HCT116 (cell line): Measurements from ENCODE around the gene DDX39A. TPM values are rescaled to one million over a fixed set of nuclear protein-coding genes. Genes with fewer than 3 reads are reported as not detected.

Experiments
- ATAC-seq: fragments of 200-7000 bp; cut with Tn5 transposase; 2 replicates; pipeline ENCODE4 v1.9.1; 2020; ENCODE audit warnings: mild to moderate bottlenecking, moderate library complexity
- BruUV-seq: library from RNA; stranded (reverse); fragments of 400-500 nt; replicated peaks from 2 replicates; lab custom pipeline; 2021; lab: Mats Ljungman, UMichigan
- CTCF ChIA-PET: fragments of 300-600 bp; sonication (Branson Sonifier 250); formaldehyde crosslinking; loops from one replicate; lab custom pipeline; 2021; ENCODE audit warnings: antibody characterized with exemption; lab: Charles Lee
- POLR2A ChIA-PET: fragments of 300-600, 350-600 bp; sonication (Branson Sonifier 250); formaldehyde crosslinking; loops from one replicate; lab custom pipeline; 2021; ENCODE audit warnings: antibody characterized with exemption; lab: Charles Lee
- RAD21 ChIA-PET, 2 experiments: fragments of 300-600 bp; sonication (Branson Sonifier 250); formaldehyde crosslinking; loops; one replicate each; lab custom pipeline; 2023; ENCODE audit warnings: low total read pairs in 2 of 2; ENCODE audit not compliant: uncharacterized antibody in 2 of 2, unreplicated experiment in 2 of 2, low non-redundant PET in 1 of 2; lab: Charles Lee
- DNase-seq: peaks from one replicate; pipeline ENCODE4 v3.0.0-alpha.2; 2010; ENCODE audit warnings: low read depth, low spot score
- H2AFZ ChIP-seq: fragments of 200-600 bp; shearing (Covaris generic), sonication (generic); 2 replicates; pipeline ENCODE4 v1.6.1; 2017; ENCODE audit warnings: low read depth, mixed run types, mixed read lengths, antibody characterized with exemption, low read length; ENCODE audit not compliant: poor library complexity, severe bottlenecking
- H3K27ac ChIP-seq: 2 replicates; pipeline ENCODE4 v1.5.1; 2012; ENCODE audit warnings: low read depth, low read length
- H3K27me3 ChIP-seq: fragments of 200-600 bp; sonication (generic); 2 replicates; pipeline ENCODE4 v1.6.1; 2016; ENCODE audit warnings: mixed run types, low read length, mixed read lengths; ENCODE audit not compliant: insufficient read depth
- H3K36me3 ChIP-seq, 2 experiments: fragments of 200-500 bp in 1 of 2; fragments of 200-600 bp in 1 of 2; sonication (Bioruptor generic) in 1 of 2; sonication (generic) in 1 of 2; 2 replicates each; pipeline versions ENCODE4 v1.5.1 to v1.6.1; 2014 to 2016; ENCODE audit warnings: low read length in 2 of 2, inconsistent platforms in 1 of 2, mixed read lengths in 1 of 2, mixed run types in 1 of 2; ENCODE audit not compliant: insufficient read depth in 2 of 2, control insufficient read depth in 1 of 2
- H3K4me1 ChIP-seq, 2 experiments: fragments of 200-600 bp in 1 of 2; sonication (generic) in 1 of 2; 2 replicates each; pipeline versions ENCODE4 v1.5.1 to v1.6.1; 2012 to 2017; ENCODE audit warnings: low read length in 2 of 2, inconsistent platforms in 1 of 2, mild to moderate bottlenecking in 1 of 2, mixed read lengths in 1 of 2, mixed run types in 1 of 2, moderate library complexity in 1 of 2; ENCODE audit not compliant: insufficient read depth in 2 of 2, control insufficient read depth in 1 of 2
- H3K4me2 ChIP-seq: fragments of 200-600 bp; sonication (generic); 2 replicates; pipeline ENCODE4 v1.6.1; 2017; ENCODE audit warnings: mixed run types, low read length, mixed read lengths
- H3K4me3 ChIP-seq, 2 experiments: fragments of 200-600 bp in 1 of 2; sonication (generic) in 1 of 2; replicated peaks in 1 of 2; 2 replicates each; pipeline ENCODE4 v1.5.1; 2011 to 2016; ENCODE audit warnings: low read length in 2 of 2, control low read depth in 1 of 2, low read depth in 1 of 2, mild to moderate bottlenecking in 1 of 2, mixed read lengths in 1 of 2, mixed run types in 1 of 2
- H3K79me2 ChIP-seq: fragments of 200-600 bp; sonication (generic); 2 replicates; pipeline ENCODE4 v1.6.1; 2017; ENCODE audit warnings: mild to moderate bottlenecking, mixed run types, low read length, moderate library complexity, mixed read lengths; ENCODE audit not compliant: insufficient read depth
- H3K9ac ChIP-seq: fragments of 200-600 bp; sonication (generic); 2 replicates; pipeline ENCODE4 v1.6.1; 2016; ENCODE audit warnings: low read length, mixed read lengths
- H3K9me2 ChIP-seq: fragments of 200-600 bp; sonication (generic), shearing (Covaris generic); 2 replicates; pipeline ENCODE4 v1.6.1; 2017; ENCODE audit warnings: mixed run types, mild to moderate bottlenecking, moderate library complexity; ENCODE audit not compliant: insufficient read depth
- H3K9me3 ChIP-seq, 2 experiments: fragments of 200-500 bp in 1 of 2; fragments of 200-600 bp in 1 of 2; sonication (Bioruptor generic) in 1 of 2; sonication (generic) in 1 of 2; 2 replicates each; pipeline ENCODE4 v1.6.1; 2014 to 2017; ENCODE audit warnings: low read length in 2 of 2, mixed read lengths in 2 of 2, inconsistent platforms in 1 of 2, low read depth in 1 of 2, mild to moderate bottlenecking in 1 of 2, mixed run types in 1 of 2, moderate library complexity in 1 of 2; ENCODE audit not compliant: control insufficient read depth in 1 of 2, insufficient read depth in 1 of 2
- H4K20me1 ChIP-seq: fragments of 200-600 bp; sonication (generic), shearing (Covaris generic); 2 replicates; pipeline ENCODE4 v1.6.1; 2017; ENCODE audit warnings: mixed run types, mild to moderate bottlenecking, moderate library complexity; ENCODE audit not compliant: insufficient read depth
- CEBPB ChIP-seq: IDR thresholded peaks from 2 replicates; pipeline ENCODE4 v1.6.1; 2012; ENCODE audit warnings: low read depth
- CTCF ChIP-seq, 3 experiments: fragments of 200-600 bp in 1 of 3; sonication (generic) in 1 of 3; IDR thresholded peaks in 2 of 3; conservative IDR thresholded peaks in 1 of 3; 2 replicates each; pipeline ENCODE4 v1.5.1; 2012 to 2017; ENCODE audit warnings: low read depth in 2 of 3, low read length in 2 of 3, antibody characterized with exemption in 1 of 3, borderline replicate concordance in 1 of 3, control low read depth in 1 of 3, mild to moderate bottlenecking in 1 of 3, mixed read lengths in 1 of 3, mixed run types in 1 of 3, moderate library complexity in 1 of 3; ENCODE audit not compliant: insufficient read depth in 1 of 3
- POLR2AphosphoS5 ChIP-seq: IDR thresholded peaks from 2 replicates; pipeline ENCODE4 v1.6.1; 2011; ENCODE audit warnings: mild to moderate bottlenecking, low read depth, low read length, moderate library complexity
- intact Hi-C: fragments of 100-400 bp; cut with micrococcal nuclease; formaldehyde crosslinking; loops from 2 replicates; pipeline ENCODE4 v1.10.0; 2022
- total RNA-seq: library from RNA; stranded (reverse); gene quantifications from one replicate; pipeline ENCODE4 v1.2.1, GENCODE V29; 2021; ENCODE audit not compliant: unreplicated experiment

Gene DDX39A
- total RNA-seq, 1 experiment from 2014 or later, result 152 TPM

- BruUV-seq, result no TSS peak
- peaks cover 9 to 26% of the 10 kb centered on the region in 2 experiments; a peak in 3 of 4 replicates for H3K4me1 ChIP-seq
- TF ChIP-seq CEBPB (no peak), POLR2AphosphoS5 (no peak; the same call in 1 of the 2 replicates), CTCF (IDR thresholded peaks at IDR 0.05 in 2 of 3, conservative IDR thresholded peaks at IDR 0.05 in 1 of 3; ENCODE audit: borderline replicate concordance in 1 of 3, insufficient read depth in 1 of 3, low read depth in 2 of 3, low read length in 2 of 3) (peak in 1 of 3 experiments; percentile 3; a peak in 1 of 6 replicates)
- H3K27ac ChIP-seq, result peak overlapping the region; percentile 57; the same call in 1 of the 2 replicates
- ATAC-seq (no peak), DNase-seq (no peak)
- no peak overlapping the region for H3K4me2 ChIP-seq
- H3K4me3 ChIP-seq, result no peak overlapping the region
- RAD21 ChIA-PET, result interaction anchor here (0.6 to 1.7 kb wide), 9 partner anchors 26 to 270 kb away, joined by 3 to 6 read pairs (median 5); partner anchors contain the start of genes ADGRE5 (in 1 of the 2) and ASF1B (in 1 of the 2)
- intact Hi-C loops, result loop anchor here (2.0 to 5.0 kb wide), 2 partner anchors 44 to 270 kb away; partner anchors contain the start of gene ASF1B
- H3K27me3 ChIP-seq, result no peaks in the 10 kb centered on the region
- peaks cover 30 to 78% of the 10 kb centered on the region in 2 experiments for H3K36me3 ChIP-seq
- H3K79me2 ChIP-seq, result peaks cover 23% of the 10 kb centered on the region
- CTCF ChIA-PET, result interaction anchor here (0.6 to 3.1 kb wide), 17 partner anchors 18 to 270 kb away, joined by 3 to 35 read pairs (median 5); partner anchors contain the start of genes ADGRE5, ASF1B and PTGER1
- no peaks in the 10 kb centered on the region for H3K9me2 ChIP-seq
- H3K9me3 ChIP-seq, result no peaks in the 10 kb centered on the region
- H4K20me1 ChIP-seq, result peaks cover under 1% of the 10 kb centered on the region; the same call in 1 of the 2 replicates
- H3K9ac ChIP-seq, result no peak overlapping the region
- POLR2A ChIA-PET, result interaction anchor here (1.0 to 1.8 kb wide), 4 partner anchors 8 to 270 kb away, joined by 3 to 7 read pairs (median 6); partner anchors contain the start of gene ASF1B
- H2AFZ ChIP-seq, result no peak overlapping the region
Observed at GRCh38 chr19:14406645-14407401, 12.3 kb downstream of the DDX39A start.
